Measurements from ENCODE around the gene CASTOR1. TPM values are rescaled to one million over a fixed set of nuclear protein-coding genes. Genes with fewer than 3 reads are reported as not detected.
A peak's percentile ranks its signal among the peaks of the same experiment; 100 is the strongest.

The CASTOR1 gene
- total and polyA plus RNA-seq, 12 donors = 2.8 to 14.7 (median 6.2) TPM

DNA sequence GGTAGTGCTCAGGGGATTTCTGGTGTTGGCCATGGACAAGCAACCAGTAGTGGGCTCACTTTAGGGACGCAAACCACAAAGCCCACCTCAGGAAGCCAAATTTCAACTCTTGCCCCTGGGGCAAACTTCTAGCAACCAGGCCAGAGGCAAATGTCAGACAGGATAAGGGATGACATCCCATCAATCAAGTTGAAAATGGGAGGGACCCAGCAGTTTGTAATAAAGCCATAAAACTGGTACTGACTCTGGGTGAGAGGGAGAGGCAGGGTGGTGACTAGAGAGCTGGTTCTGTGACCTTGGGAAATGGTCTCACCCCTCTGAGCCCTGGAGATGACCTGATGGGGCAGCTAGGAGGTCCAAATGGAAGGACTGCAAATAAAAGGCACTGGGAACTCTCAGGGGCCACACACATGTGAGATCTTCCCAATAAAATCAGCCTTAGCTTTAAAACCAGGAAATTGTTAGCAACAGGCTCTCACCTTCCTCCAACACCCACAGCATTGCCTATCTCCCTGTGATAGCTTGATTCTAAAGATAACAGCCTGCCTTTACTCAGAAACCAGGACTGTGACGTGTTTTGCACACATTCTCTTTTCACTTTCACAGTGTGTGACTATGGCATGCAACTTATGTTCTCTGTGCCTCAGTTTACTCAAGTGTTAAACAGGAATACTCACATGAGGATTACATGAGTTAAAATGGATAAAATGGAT is 43.8 kb upstream of the CASTOR1 start:
- Histone ChIP-seq H3K9me3 (no peaks in the 10 kb centered on the region), H3K36me3 (peaks cover 5 to 91% (median 59%) of the 10 kb centered on the region in 9 donors), H3K27ac (no peak overlapping the region), H3K27me3 (no peaks in the 10 kb centered on the region), H3K4me1 (peaks cover 0 to 19% (median 11%) of the 10 kb centered on the region in 9 donors), H3K4me3 (no peak overlapping the region)
- TF ChIP-seq, protein P1, sequence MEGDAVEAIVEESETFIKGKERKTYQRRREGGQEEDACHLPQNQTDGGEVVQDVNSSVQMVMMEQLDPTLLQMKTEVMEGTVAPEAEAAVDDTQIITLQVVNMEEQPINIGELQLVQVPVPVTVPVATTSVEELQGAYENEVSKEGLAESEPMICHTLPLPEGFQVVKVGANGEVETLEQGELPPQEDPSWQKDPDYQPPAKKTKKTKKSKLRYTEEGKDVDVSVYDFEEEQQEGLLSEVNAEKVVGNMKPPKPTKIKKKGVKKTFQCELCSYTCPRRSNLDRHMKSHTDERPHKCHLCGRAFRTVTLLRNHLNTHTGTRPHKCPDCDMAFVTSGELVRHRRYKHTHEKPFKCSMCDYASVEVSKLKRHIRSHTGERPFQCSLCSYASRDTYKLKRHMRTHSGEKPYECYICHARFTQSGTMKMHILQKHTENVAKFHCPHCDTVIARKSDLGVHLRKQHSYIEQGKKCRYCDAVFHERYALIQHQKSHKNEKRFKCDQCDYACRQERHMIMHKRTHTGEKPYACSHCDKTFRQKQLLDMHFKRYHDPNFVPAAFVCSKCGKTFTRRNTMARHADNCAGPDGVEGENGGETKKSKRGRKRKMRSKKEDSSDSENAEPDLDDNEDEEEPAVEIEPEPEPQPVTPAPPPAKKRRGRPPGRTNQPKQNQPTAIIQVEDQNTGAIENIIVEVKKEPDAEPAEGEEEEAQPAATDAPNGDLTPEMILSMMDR (IDR thresholded peaks at IDR 0.05) = no peak
- no peak for DNase-seq
- ATAC-seq = no peak
- 89 to 92% methylated on average over 2 of the region's 2 CpGs for WGBS, 2 donors
- intact Hi-C loops (cut with DNase I) = no loop called here

DNA sequence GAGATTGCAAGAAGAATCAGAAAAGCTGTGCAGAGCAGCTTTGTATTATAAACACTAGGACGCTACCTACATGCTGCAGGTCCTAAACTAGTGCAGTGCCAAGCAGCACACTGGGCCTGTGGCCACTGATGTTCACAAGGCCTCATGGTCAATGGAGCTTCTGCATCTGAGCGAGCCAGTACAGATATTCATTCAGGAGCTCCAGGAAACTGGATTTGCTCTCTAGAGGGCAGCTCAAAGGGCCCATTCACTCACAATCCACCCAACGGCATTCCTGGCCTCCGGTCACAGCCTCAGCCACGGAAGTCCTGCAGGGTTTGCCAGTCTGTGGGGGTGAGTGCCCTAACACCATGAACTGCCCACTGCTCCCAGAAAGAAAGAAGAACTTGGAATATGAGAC is 43.2 kb upstream of the CASTOR1 start:
- intact Hi-C loops (cut with DNase I) = no loop called here
- Histone ChIP-seq H3K36me3 (peaks cover 0 to 85% (median 53%) of the 10 kb centered on the region in 9 donors), H3K27me3 (no peaks in the 10 kb centered on the region), H3K4me3 (no peak overlapping the region), H3K9me3 (no peaks in the 10 kb centered on the region), H3K4me1 (peaks cover 0 to 13% (median 6%) of the 10 kb centered on the region in 9 donors), H3K27ac (no peak overlapping the region)
- TF ChIP-seq, protein P1 (IDR thresholded peaks at IDR 0.05) = no peak
- DNase-seq (no peak), ATAC-seq (no peak)
- WGBS, 2 donors = 80 to 84% methylated on average over 5 of the region's 5 CpGs

DNA sequence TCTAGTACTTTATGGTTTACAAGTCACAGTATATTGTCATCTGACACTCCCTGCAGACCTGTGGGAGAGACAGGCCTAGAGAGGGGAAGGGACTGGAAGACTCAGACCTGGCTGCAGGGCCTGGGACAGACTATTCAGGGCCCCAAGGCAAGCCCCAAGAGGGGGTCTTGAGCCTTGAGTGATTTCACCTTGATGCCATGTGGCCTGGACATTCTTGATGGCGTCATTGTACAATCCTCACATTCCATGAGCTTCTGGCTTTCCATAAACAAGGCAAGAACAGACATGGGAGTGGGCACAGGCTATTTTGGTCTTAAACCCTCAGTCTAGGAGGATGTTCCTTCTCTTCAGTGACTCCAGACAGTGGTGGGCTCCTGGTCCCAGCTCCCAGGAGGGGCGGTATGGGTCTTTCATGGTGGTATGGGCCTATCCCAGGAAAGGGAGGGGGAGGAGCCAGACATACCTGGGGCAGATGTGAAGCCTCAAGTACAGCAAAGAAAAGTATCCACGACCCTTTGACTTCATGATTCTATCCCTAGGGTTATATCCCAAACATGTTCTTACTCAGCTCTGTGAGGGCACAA is 39.3 kb upstream of the CASTOR1 start:
- ATAC-seq (no peak), DNase-seq (no peak)
- Histone ChIP-seq H3K36me3 (peaks cover 0 to 45% (median 15%) of the 10 kb centered on the region in 9 donors), H3K9me3 (no peaks in the 10 kb centered on the region), H3K4me1 (peaks cover 11 to 34% (median 29%) of the 10 kb centered on the region in 9 donors), H3K27me3 (no peaks in the 10 kb centered on the region), H3K27ac (no peak overlapping the region), H3K4me3 (no peak overlapping the region)
- intact Hi-C loops (cut with DNase I) = loop anchor here in 4 of 10 donors (5.0 to 10.0 kb wide), 2 partner anchors 41 to 56 kb away; partner anchors contain the start of genes CASTOR1 (in 3 of the 4) and RNF215 (in 1 of the 4)
- 76 to 82% methylated on average over 3 of the region's 3 CpGs for WGBS, 2 donors
- TF ChIP-seq, protein P1 (IDR thresholded peaks at IDR 0.05) = no peak

DNA sequence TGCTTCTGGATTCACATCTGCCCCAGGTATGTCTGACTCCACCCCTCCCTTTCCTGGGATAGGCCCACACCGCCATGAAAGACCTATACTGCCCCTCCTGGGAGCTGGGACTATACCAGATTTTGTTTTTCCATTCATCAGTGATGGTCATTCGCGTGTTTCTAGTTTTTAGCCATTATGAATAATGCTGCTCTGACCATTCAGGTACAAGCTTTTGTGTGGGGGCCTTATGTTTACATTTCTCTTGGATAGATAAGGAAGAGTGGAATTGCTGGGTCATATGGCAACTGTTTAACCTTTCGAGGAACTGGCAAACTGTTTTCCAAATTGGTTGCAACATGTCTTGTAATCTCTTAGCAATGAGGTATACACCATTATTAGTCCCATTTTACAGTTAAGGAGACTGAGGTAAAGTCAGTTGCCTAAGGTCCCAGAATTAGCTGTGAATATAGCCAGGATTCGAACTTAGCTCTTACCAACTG is 38.6 kb upstream of the CASTOR1 start:
- H3K27ac ChIP-seq = peak overlapping the region in 3 of 10 donors; percentile 90 to 94 (median 90)
- H3K4me3 ChIP-seq = no peak overlapping the region
- TF ChIP-seq, protein P1 (IDR thresholded peaks at IDR 0.05) = no peak
- H3K9me3 ChIP-seq = no peaks in the 10 kb centered on the region
- no peak for ATAC-seq
- intact Hi-C loops (cut with DNase I) = loop anchor here in 6 of 10 donors (1.0 to 10.0 kb wide), 6 partner anchors 23 to 57 kb away; partner anchors contain the start of genes CASTOR1 (in 6 of the 6), RNF215 (in 1 of the 6) and SF3A1 (in 1 of the 6)
- DNase-seq = no peak
- H3K4me1 ChIP-seq = peaks cover 11 to 41% (median 36%) of the 10 kb centered on the region in 9 donors
- no peaks in the 10 kb centered on the region for H3K27me3 ChIP-seq
- H3K36me3 ChIP-seq = peaks cover 0 to 38% (median 9%) of the 10 kb centered on the region in 9 donors
- 83 to 86% methylated on average over 5 of the region's 5 CpGs for WGBS, 2 donors

All from heart right ventricle (tissue), 16 donors.